ENCODE data around the gene CCNJL.

DNA sequence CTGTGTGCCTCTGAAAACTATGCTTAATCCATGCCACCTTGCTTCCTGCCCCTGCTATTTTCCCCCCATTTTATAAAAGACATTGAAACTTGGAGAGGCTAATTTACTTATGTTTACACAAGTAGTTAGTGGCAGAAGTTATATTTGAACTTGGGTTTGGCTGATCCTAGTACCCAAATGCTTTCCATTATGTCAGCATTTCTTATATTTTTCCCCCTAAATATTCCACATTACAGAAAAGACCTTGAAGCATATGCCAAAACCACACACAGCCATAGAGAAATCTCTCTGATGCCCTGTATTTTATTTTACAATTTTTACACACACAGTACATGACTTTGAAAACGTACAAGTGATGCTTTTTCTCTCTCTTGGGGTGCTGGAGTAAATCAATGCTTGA is 46.9 kb upstream of the CCNJL start:
- TF ChIP-seq EZH2phosphoT487 (IDR thresholded peaks at IDR 0.05) (no peak), EZH2 (IDR thresholded peaks at IDR 0.05) (no peak)
- TF ChIP-seq, protein P1, sequence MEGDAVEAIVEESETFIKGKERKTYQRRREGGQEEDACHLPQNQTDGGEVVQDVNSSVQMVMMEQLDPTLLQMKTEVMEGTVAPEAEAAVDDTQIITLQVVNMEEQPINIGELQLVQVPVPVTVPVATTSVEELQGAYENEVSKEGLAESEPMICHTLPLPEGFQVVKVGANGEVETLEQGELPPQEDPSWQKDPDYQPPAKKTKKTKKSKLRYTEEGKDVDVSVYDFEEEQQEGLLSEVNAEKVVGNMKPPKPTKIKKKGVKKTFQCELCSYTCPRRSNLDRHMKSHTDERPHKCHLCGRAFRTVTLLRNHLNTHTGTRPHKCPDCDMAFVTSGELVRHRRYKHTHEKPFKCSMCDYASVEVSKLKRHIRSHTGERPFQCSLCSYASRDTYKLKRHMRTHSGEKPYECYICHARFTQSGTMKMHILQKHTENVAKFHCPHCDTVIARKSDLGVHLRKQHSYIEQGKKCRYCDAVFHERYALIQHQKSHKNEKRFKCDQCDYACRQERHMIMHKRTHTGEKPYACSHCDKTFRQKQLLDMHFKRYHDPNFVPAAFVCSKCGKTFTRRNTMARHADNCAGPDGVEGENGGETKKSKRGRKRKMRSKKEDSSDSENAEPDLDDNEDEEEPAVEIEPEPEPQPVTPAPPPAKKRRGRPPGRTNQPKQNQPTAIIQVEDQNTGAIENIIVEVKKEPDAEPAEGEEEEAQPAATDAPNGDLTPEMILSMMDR (IDR thresholded peaks at IDR 0.05) = no peak
